Neural progenitor cell (in vitro differentiated cells): ENCODE data around the gene ABHD11.

Experiments
- EZH2 ChIP-seq: fragments of 200-600 bp; sonication (generic); IDR thresholded peaks from 2 replicates; pipeline ENCODE4 v1.6.1; 2017; ENCODE audit warnings: antibody characterized with exemption, mild to moderate bottlenecking, moderate library complexity
- EZH2phosphoT487 ChIP-seq: fragments of 200-600 bp; sonication (generic); IDR thresholded peaks from 2 replicates; pipeline ENCODE4 v1.6.1; 2017; ENCODE audit warnings: antibody characterized with exemption
- TF ChIP-seq, protein P1 (sequence below): fragments of 200-600 bp; sonication (generic); IDR thresholded peaks from 2 replicates; pipeline ENCODE4 v1.5.1; 2017; ENCODE audit warnings: antibody characterized with exemption, mild to moderate bottlenecking

GRCh38 chr7:73741600-73741999 lies 3.0 kb upstream of the ABHD11 start:
- TF ChIP-seq, protein P1, sequence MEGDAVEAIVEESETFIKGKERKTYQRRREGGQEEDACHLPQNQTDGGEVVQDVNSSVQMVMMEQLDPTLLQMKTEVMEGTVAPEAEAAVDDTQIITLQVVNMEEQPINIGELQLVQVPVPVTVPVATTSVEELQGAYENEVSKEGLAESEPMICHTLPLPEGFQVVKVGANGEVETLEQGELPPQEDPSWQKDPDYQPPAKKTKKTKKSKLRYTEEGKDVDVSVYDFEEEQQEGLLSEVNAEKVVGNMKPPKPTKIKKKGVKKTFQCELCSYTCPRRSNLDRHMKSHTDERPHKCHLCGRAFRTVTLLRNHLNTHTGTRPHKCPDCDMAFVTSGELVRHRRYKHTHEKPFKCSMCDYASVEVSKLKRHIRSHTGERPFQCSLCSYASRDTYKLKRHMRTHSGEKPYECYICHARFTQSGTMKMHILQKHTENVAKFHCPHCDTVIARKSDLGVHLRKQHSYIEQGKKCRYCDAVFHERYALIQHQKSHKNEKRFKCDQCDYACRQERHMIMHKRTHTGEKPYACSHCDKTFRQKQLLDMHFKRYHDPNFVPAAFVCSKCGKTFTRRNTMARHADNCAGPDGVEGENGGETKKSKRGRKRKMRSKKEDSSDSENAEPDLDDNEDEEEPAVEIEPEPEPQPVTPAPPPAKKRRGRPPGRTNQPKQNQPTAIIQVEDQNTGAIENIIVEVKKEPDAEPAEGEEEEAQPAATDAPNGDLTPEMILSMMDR: no peak
- TF ChIP-seq EZH2phosphoT487: peak; percentile 28
- no peak for TF ChIP-seq EZH2
